Limb (tissue), 2 donors: ENCODE data around the gene SERPING1.

Source experiments
- DNase-seq, 2 donors: peaks; one replicate each; pipeline ENCODE4 v3.0.0-alpha.2; 2016; ENCODE audit errors: extremely low spot score in 2 of 2

SERPING1 gene

GRCh38 chr11:57638005-57638781, 40.7 kb downstream of the SERPING1 start:
- peak; percentile 91 to 96 for DNase-seq

- no peak for DNase-seq
These were observed 41.4 kb downstream of the SERPING1 start for GRCh38 chr11:57638811-57639320.

- peak; percentile 88 to 93 for DNase-seq
These were observed 42.0 kb downstream of the SERPING1 start for GRCh38 chr11:57639321-57640067.

GRCh38 chr11:57640068-57640800, 42.7 kb downstream of the SERPING1 start:
- DNase-seq = no peak

- no peak for DNase-seq
These were observed 43.7 kb downstream of the SERPING1 start for GRCh38 chr11:57641011-57641807.

- DNase-seq = no peak
These were observed 46.3 kb downstream of the SERPING1 start for GRCh38 chr11:57643802-57644201.

GRCh38 chr11:57644748-57645688, 47.5 kb downstream of the SERPING1 start:
- peak; percentile 70 to 87 for DNase-seq

- peak in 1 of 2 donors; percentile 47 for DNase-seq
These were observed 48.2 kb downstream of the SERPING1 start for GRCh38 chr11:57645689-57646085.

- no peak for DNase-seq
These were observed 48.8 kb downstream of the SERPING1 start for GRCh38 chr11:57646194-57646798.

GRCh38 chr11:57646799-57647303, 49.4 kb downstream of the SERPING1 start:
- DNase-seq = peak in 1 of 2 donors; percentile 44

GRCh38 chr11:57647372-57647771, 49.9 kb downstream of the SERPING1 start:
- DNase-seq = peak in 1 of 2 donors; percentile 53

- peak in 1 of 2 donors; percentile 53 for DNase-seq
These were observed 50.7 kb downstream of the SERPING1 start for GRCh38 chr11:57647960-57648800.

- peak in 1 of 2 donors; percentile 68 for DNase-seq
These were observed 51.6 kb downstream of the SERPING1 start for GRCh38 chr11:57648801-57649735.

- DNase-seq = peak in 1 of 2 donors; percentile 91
These were observed 52.6 kb downstream of the SERPING1 start, which contains the start of gene YPEL4 for GRCh38 chr11:57649826-57650738. YPEL4 (minus strand) TSS chr11:57649912; CDS start chr11:57647107, 2,805 bp downstream.

- DNase-seq = no peak
These were observed 53.2 kb downstream of the SERPING1 start for GRCh38 chr11:57650739-57651090.

- DNase-seq = no peak
These were observed 53.9 kb downstream of the SERPING1 start for GRCh38 chr11:57651408-57651807.
